HG02981 (cell line): ENCODE results near the gene BRD4.

Experiments
- ATAC-seq: cut with Tn5 transposase; IDR thresholded peaks from one replicate; pipeline ENCODE4 v1.9.1; 2021; ENCODE audit warnings: mild to moderate bottlenecking, moderate library complexity; ENCODE audit not compliant: unreplicated experiment

BRD4 gene

GRCh38 chr19:15250640-15250993 is 81.7 kb downstream of the BRD4 start:
- ATAC-seq: no peak

DNA sequence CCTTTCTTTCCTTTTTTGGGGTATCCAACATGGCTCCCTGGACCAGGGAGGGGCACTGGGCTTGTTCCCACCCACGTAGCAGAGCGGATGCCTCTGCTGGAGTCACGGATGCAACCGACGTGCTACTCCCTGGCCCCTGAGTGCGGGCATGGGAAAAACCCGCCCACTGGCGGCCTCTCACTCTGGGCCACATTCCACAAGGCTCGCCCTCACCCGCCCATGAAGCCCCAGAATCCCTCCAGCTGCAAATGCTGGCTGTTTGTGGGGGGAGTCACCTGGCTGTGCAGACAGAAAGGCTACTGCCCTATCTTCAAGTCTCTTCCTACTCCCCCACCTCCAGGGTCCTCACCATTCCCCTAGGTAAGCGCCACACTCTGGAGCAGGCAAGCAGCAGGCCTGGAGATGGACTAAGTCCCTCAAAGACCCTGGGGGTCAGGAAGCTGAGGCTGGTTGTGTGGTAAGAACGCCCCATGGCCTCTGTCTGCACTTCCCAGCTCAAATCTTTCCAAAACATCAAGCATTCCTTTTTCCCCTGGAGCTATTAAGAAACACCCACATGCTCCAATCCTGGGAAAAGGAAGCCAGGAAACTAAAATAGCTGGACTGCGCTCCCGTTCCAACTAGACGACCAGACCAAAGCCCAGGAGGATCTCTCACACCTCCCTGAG is 82.2 kb downstream of the BRD4 start:
- no peak for ATAC-seq

DNA sequence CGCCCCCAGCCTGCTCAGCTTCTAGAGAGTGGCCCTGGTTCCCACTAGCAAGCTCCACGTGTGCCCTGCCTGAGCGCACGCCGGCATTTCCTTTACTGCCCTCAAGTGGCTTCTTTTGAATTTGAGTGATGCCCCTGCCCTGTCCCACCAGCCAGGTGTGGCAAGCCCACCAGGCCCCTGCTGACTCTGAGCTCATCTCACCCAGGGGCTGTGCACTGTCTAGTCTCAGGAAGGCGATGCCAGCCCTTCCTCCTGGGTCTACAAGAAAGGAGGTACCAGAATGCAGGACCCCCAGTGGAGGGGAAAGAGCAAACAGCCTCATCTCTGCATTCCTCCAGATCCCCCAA is 82.8 kb downstream of the BRD4 start:
- ATAC-seq: no peak

GRCh38 chr19:15248648-15249527 is 83.5 kb downstream of the BRD4 start:
- no peak for ATAC-seq

- ATAC-seq: no peak
Observed at GRCh38 chr19:15248106-15248505, 84.2 kb downstream of the BRD4 start.

DNA sequence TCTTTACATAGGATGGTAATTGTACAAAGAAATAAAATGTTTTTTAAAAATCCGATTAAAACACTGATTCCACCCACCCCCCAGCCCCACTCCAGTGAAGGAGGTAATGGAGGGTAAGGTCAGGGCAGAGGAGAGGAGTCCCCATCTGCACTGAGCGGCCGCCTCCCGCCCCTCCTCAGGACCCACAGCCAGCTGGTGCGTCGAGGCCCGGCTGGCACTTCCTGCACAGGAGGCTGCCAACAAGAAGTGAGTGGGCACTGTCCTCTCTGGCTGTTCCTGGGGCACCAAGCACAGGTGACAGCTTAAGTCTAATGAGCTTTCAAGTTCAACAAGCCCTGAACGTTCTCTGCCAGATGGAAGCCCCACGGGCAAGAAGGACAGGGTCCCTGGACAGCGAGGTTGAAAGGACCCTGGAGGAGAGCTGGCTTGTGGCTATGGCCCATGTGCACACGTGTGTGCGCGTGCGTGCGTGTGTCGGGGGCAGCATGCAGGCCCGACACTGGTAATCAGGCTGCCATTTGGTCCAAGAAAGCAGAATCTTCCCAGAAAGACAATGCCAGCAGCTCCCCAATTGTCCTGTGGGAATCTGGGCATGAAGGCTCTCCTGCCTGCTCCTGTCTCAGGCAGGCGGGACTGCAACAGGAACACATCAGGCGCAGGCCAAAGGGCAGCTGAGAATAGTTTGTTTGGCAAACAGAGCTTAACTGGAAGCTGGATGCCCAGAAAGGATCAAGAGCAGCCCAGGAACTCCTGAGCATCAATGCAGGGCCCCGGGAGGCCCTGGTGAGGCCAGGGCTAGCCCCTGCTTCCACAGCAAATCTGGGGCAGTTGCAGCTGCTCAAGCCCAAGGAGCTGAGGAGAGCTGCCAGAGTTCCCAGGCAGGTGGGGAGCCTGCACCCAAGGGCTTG is 85.0 kb downstream of the BRD4 start:
- no peak for ATAC-seq

- ATAC-seq: no peak
Observed at GRCh38 chr19:15246198-15246481, 86.2 kb downstream of the BRD4 start.

GRCh38 chr19:15245370-15246197 is 86.8 kb downstream of the BRD4 start:
- no peak for ATAC-seq

DNA sequence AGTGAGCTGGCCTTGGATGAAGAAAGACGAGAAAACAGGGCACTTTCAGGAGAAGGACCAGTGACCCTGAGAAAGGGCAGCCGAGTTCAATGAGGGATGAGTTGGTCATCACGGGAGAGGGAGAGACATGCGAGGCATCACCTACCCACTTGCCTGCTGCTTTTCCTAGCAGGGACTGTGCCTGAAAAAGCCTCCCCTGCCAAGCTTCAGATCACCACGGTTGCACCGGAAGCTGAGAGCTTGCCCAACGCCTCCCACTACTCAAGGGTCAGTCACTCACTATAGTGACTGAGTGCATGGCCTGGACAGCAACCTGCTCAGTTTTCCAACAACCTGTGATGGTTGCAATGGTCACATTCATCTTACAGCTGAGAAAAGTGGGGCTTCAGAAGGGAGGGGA is 87.5 kb downstream of the BRD4 start:
- no peak for ATAC-seq

DNA sequence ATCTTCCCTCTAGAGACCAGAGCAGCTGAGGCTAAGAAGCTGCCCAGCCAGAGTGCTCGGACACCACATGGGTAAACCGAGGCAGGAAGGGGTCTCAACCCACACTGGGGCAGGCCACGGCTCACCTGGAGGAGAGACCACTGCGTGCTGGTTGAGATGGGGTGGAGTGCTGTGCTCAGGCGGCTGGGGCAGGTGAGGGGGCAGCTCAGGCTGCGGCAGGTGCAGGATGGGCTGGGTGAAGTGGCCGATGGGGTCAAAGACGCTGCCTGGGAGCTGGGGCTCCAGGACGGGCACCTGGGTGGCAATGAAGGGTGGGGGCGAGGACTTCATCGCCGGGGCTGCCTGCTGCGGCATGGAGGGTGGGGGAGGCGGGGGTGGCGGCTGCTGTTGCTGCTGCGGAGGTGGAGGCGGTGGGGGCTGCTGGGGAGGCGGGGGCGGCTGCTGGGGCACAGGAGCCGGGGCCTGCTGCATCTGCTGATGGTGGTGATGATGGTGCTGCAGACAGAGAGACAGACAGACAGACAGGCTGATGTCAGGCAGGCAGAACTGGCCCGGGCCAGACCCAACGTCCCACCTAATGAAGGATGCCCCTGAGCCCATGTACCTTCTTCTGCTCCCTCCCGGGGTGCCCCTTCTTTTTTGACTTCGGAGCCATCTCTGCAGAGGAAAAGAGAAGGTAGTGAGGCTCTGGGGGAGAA is 88.1 kb downstream of the BRD4 start:
- ATAC-seq: no peak

GRCh38 chr19:15243236-15243957 is 88.9 kb downstream of the BRD4 start:
- no peak for ATAC-seq

GRCh38 chr19:15241259-15241910 is 91.0 kb downstream of the BRD4 start:
- no peak for ATAC-seq

DNA sequence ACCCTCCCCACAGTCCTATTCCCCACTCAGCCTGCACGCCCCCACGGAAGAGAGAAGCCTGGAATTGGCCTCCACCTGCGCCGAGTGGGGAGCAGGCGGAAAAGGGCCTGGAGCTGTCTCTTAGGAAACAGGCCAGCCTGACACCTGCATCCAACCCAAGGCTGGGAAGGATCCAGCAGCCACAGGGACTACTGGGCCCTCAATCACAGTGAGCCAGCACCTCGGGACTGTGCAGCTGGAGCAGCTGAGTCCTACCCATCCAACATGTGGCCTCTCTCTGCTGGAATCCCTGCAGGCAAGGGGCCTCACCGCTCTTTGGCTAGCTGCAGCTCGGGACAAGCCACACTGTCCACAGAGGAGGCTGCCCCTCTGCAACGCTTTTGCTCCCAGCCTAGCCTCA is 91.8 kb downstream of the BRD4 start:
- no peak for ATAC-seq

- no peak for ATAC-seq
Observed at GRCh38 chr19:15239337-15239949, 92.9 kb downstream of the BRD4 start.

GRCh38 chr19:15238639-15239155 is 93.6 kb downstream of the BRD4 start:
- ATAC-seq: no peak

GRCh38 chr19:15237759-15238638 is 94.3 kb downstream of the BRD4 start:
- no peak for ATAC-seq

- no peak for ATAC-seq
Observed at GRCh38 chr19:15236886-15237285, 95.5 kb downstream of the BRD4 start.
